Suprapubic skin (tissue), 4 donors: ENCODE measurements around the gene UPF2.
"Not testable (repeated sequence)": the region's sequence is repeated elsewhere in the genome, so short reads cannot be mapped to it uniquely, and the experiment has no call there.

Experiments
- POLR2A ChIP-seq, 2 donors: fragments of 450-650 bp; IDR thresholded peaks; one replicate each; pipeline ENCODE4 v1.6.1; 2017; ENCODE audit warnings: antibody characterized with exemption in 2 of 2, mild to moderate bottlenecking in 2 of 2, moderate library complexity in 2 of 2
- POLR2AphosphoS5 ChIP-seq, 3 donors: sonication (generic); formaldehyde crosslinking; IDR thresholded peaks; one replicate each; pipeline ENCODE4 v1.6.1; 2017; ENCODE audit warnings: antibody characterized with exemption in 3 of 3

GRCh38 chr10:12008842-12009241 lies 33.8 kb downstream of the UPF2 start:
- TF ChIP-seq POLR2A, POLR2AphosphoS5 (IDR thresholded peaks at IDR 0.05): not testable (repeated sequence)
